Sigmoid colon (tissue), 4 donors: ENCODE results near the gene H6PD.

Experiments used
- EP300 ChIP-seq, 4 donors: sonication (generic); formaldehyde crosslinking; IDR thresholded peaks; one replicate each; pipeline ENCODE4 v1.6.1; 2017; ENCODE audit warnings: antibody characterized with exemption in 4 of 4
- POLR2A ChIP-seq, 2 donors: fragments of 450-650 bp; IDR thresholded peaks; one replicate each; pipeline ENCODE4 v1.6.1; 2016; ENCODE audit warnings: antibody characterized with exemption in 2 of 2, mild to moderate bottlenecking in 2 of 2, moderate library complexity in 2 of 2
- POLR2AphosphoS5 ChIP-seq, 4 donors: sonication (generic); formaldehyde crosslinking; IDR thresholded peaks; one replicate each; pipeline ENCODE4 v1.6.1; 2017; ENCODE audit warnings: antibody characterized with exemption in 4 of 4
- TF ChIP-seq, protein P1 (sequence below), 4 experiments: fragments of 450-650 bp in 3 of 4; fragments of 200-600 bp in 1 of 4; IDR thresholded peaks; one replicate each; pipeline ENCODE4 v1.5.1; 2016 to 2019; ENCODE audit warnings: antibody characterized with exemption in 4 of 4, mild to moderate bottlenecking in 3 of 4, moderate library complexity in 2 of 4

- TF ChIP-seq, protein P1, sequence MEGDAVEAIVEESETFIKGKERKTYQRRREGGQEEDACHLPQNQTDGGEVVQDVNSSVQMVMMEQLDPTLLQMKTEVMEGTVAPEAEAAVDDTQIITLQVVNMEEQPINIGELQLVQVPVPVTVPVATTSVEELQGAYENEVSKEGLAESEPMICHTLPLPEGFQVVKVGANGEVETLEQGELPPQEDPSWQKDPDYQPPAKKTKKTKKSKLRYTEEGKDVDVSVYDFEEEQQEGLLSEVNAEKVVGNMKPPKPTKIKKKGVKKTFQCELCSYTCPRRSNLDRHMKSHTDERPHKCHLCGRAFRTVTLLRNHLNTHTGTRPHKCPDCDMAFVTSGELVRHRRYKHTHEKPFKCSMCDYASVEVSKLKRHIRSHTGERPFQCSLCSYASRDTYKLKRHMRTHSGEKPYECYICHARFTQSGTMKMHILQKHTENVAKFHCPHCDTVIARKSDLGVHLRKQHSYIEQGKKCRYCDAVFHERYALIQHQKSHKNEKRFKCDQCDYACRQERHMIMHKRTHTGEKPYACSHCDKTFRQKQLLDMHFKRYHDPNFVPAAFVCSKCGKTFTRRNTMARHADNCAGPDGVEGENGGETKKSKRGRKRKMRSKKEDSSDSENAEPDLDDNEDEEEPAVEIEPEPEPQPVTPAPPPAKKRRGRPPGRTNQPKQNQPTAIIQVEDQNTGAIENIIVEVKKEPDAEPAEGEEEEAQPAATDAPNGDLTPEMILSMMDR (IDR thresholded peaks at IDR 0.05): no peak
- TF ChIP-seq POLR2AphosphoS5 (IDR thresholded peaks at IDR 0.05) (no peak), POLR2A (IDR thresholded peaks at IDR 0.05) (no peak), EP300 (IDR thresholded peaks at IDR 0.05) (no peak)
Measured at GRCh38 chr1:9235560-9235959, 986 bp downstream of the H6PD start.
